Hepatocyte (in vitro differentiated cells): ENCODE measurements around the gene ALG8.

Source experiments
- EZH2 ChIP-seq: fragments of 200-600 bp; sonication (generic); IDR thresholded peaks from 2 replicates; pipeline ENCODE4 v1.6.1; 2016; ENCODE audit warnings: antibody characterized with exemption, mild to moderate bottlenecking, borderline replicate concordance
- EZH2phosphoT487 ChIP-seq: fragments of 200-600 bp; sonication (generic); IDR thresholded peaks from one replicate; pipeline ENCODE4 v1.6.1; 2018; ENCODE audit warnings: antibody characterized with exemption, mild to moderate bottlenecking, low read depth, moderate library complexity; ENCODE audit not compliant: unreplicated experiment, severe bottlenecking
- TF ChIP-seq, protein P1 (sequence below): fragments of 200-600 bp; sonication (generic); IDR thresholded peaks from 2 replicates; pipeline ENCODE4 v1.5.1; 2016; ENCODE audit warnings: antibody characterized with exemption, mild to moderate bottlenecking; ENCODE audit not compliant: poor library complexity

DNA sequence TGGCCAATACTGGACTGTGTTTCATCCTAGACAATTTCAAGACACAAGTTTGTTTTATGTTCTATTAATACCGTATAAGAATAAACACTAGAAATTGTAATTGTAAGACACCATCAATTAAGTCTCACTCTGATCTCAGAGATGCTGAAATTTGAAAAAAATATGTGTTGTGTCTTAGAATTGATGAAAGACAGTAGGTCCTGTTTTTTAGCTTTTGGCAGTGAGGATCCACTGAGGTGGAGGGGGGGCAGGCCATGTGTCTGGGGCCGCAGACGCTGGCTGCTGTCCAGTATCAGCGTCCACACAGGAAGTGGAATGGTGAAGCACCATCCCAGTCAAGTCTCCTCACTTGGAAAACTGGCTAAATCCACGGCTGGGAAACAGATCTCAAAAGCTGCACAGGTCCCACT is 22.5 kb upstream of the ALG8 start:
- TF ChIP-seq, protein P1, sequence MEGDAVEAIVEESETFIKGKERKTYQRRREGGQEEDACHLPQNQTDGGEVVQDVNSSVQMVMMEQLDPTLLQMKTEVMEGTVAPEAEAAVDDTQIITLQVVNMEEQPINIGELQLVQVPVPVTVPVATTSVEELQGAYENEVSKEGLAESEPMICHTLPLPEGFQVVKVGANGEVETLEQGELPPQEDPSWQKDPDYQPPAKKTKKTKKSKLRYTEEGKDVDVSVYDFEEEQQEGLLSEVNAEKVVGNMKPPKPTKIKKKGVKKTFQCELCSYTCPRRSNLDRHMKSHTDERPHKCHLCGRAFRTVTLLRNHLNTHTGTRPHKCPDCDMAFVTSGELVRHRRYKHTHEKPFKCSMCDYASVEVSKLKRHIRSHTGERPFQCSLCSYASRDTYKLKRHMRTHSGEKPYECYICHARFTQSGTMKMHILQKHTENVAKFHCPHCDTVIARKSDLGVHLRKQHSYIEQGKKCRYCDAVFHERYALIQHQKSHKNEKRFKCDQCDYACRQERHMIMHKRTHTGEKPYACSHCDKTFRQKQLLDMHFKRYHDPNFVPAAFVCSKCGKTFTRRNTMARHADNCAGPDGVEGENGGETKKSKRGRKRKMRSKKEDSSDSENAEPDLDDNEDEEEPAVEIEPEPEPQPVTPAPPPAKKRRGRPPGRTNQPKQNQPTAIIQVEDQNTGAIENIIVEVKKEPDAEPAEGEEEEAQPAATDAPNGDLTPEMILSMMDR = no peak
- TF ChIP-seq EZH2 = no peak
- TF ChIP-seq EZH2phosphoT487 = no peak
